IMR-90 (cell line): ENCODE results near the gene EFHC1. TPM values are rescaled to one million over a fixed set of nuclear protein-coding genes. Genes with fewer than 3 reads are reported as not detected.

ENCODE experiments used
- ATAC-seq: fragments of 200-7000 bp; cut with Tn5 transposase; 2 replicates; pipeline ENCODE4 v1.9.1; 2020; ENCODE audit warnings: low read depth, mild to moderate bottlenecking, moderate library complexity
- BruUV-seq: library from RNA; stranded (reverse); fragments of 400-500 nt; replicated peaks from 2 replicates; lab custom pipeline; 2021; lab: Mats Ljungman, UMichigan
- CTCF ChIA-PET: fragments of 300-600 bp; formaldehyde crosslinking; extraction: SDS; loops from one replicate; lab custom pipeline; 2021; ENCODE audit warnings: antibody characterized with exemption; lab: Yijun Ruan, JAX
- POLR2A ChIA-PET: fragments of 300-600 bp; sonication (Branson Sonifier 250); formaldehyde crosslinking; loops from one replicate; lab custom pipeline; 2022; ENCODE audit warnings: antibody characterized with exemption; ENCODE audit not compliant: unreplicated experiment; lab: Charles Lee
- DNase-seq: peaks from one replicate; pipeline ENCODE4 v3.0.0; 2013
- H2AFZ ChIP-seq: replicated peaks from 2 replicates; pipeline ENCODE3; 2013; ENCODE audit warnings: low read length, mild to moderate bottlenecking; ENCODE audit not compliant: poor library complexity
- H2AK5ac ChIP-seq: 2 replicates; pipeline ENCODE4 v1.6.1; 2013; ENCODE audit warnings: low read depth, low read length, inconsistent platforms
- H2AK9ac ChIP-seq: replicated peaks from 2 replicates; pipeline ENCODE3; 2013; ENCODE audit warnings: mild to moderate bottlenecking, low read depth, low read length, moderate library complexity; ENCODE audit not compliant: poor library complexity
- H2BK120ac ChIP-seq: 2 replicates; pipeline ENCODE4 v1.6.1; 2013; ENCODE audit warnings: low read depth, low read length, inconsistent platforms
- H2BK15ac ChIP-seq: 3 replicates; pipeline ENCODE4 v1.6.1; 2013; ENCODE audit warnings: low read depth, low read length, inconsistent platforms
- H2BK20ac ChIP-seq: 2 replicates; pipeline ENCODE4 v1.6.1; 2013; ENCODE audit warnings: low read depth, mild to moderate bottlenecking, inconsistent platforms, low read length, moderate library complexity
- H2BK5ac ChIP-seq: 2 replicates; pipeline ENCODE4 v1.6.1; 2013; ENCODE audit warnings: mild to moderate bottlenecking, low read depth, low read length, inconsistent platforms; ENCODE audit not compliant: poor library complexity, severe bottlenecking
- H3K14ac ChIP-seq: replicated peaks from 2 replicates; pipeline ENCODE4 v1.6.1; 2013; ENCODE audit warnings: low read depth, low read length, inconsistent platforms
- H3K18ac ChIP-seq: 2 replicates; pipeline ENCODE4 v1.6.1; 2013; ENCODE audit warnings: low read depth, low read length, control low read depth
- H3K23ac ChIP-seq: 2 replicates; pipeline ENCODE4 v1.6.1; 2013; ENCODE audit warnings: low read depth, low read length, inconsistent platforms
- H3K27ac ChIP-seq: 2 replicates; pipeline ENCODE4 v1.5.1; 2013; ENCODE audit warnings: mild to moderate bottlenecking, control low read depth, low read length; ENCODE audit not compliant: insufficient read depth
- H3K27me3 ChIP-seq: 2 replicates; pipeline ENCODE4 v1.6.1; 2013; ENCODE audit warnings: low read length; ENCODE audit not compliant: control insufficient read depth, insufficient read depth
- H3K36me3 ChIP-seq: 2 replicates; pipeline ENCODE4 v1.6.1; 2013; ENCODE audit warnings: low read length, mixed read lengths; ENCODE audit not compliant: control insufficient read depth, insufficient read depth
- H3K4ac ChIP-seq: 2 replicates; pipeline ENCODE4 v1.6.1; 2013; ENCODE audit warnings: low read depth, low read length, inconsistent platforms
- H3K4me1 ChIP-seq: 2 replicates; pipeline ENCODE4 v1.6.1; 2013; ENCODE audit warnings: low read length, mixed read lengths; ENCODE audit not compliant: control insufficient read depth, insufficient read depth
- H3K4me2 ChIP-seq: 2 replicates; pipeline ENCODE4 v1.6.1; 2013; ENCODE audit warnings: low read depth, mild to moderate bottlenecking, control low read depth, low read length, moderate library complexity
- H3K4me3 ChIP-seq: 2 replicates; pipeline ENCODE4 v1.5.1; 2013; ENCODE audit warnings: low read depth, mild to moderate bottlenecking, control low read depth, low read length, moderate library complexity; ENCODE audit not compliant: insufficient read depth
- H3K56ac ChIP-seq: 2 replicates; pipeline ENCODE4 v1.6.1; 2013; ENCODE audit warnings: low read length, inconsistent platforms; ENCODE audit not compliant: insufficient read depth; ENCODE audit errors: extremely low read depth
- H3K79me1 ChIP-seq, 2 experiments: 2 replicates each; pipeline ENCODE4 v1.6.1; 2013; ENCODE audit warnings: low read length in 2 of 2, inconsistent platforms in 1 of 2, low read depth in 1 of 2
- H3K9ac ChIP-seq: 2 replicates; pipeline ENCODE4 v1.6.1; 2013; ENCODE audit warnings: low read depth, low read length, control low read depth
- H3K9me1 ChIP-seq: 2 replicates; pipeline ENCODE4 v1.6.1; 2013; ENCODE audit warnings: low read length, inconsistent platforms; ENCODE audit not compliant: insufficient read depth
- H3K9me3 ChIP-seq: 2 replicates; pipeline ENCODE4 v1.6.1; 2013; ENCODE audit warnings: low read length; ENCODE audit not compliant: control insufficient read depth, insufficient read depth
- H4K20me1 ChIP-seq: 2 replicates; pipeline ENCODE4 v1.6.1; 2013; ENCODE audit warnings: low read length, inconsistent platforms; ENCODE audit not compliant: insufficient read depth
- H4K5ac ChIP-seq: 2 replicates; pipeline ENCODE4 v1.6.1; 2013; ENCODE audit warnings: mild to moderate bottlenecking, low read depth, low read length, control low read depth
- H4K8ac ChIP-seq, 2 experiments: 2 replicates each; pipeline ENCODE4 v1.6.1; 2013; ENCODE audit warnings: low read depth in 2 of 2, low read length in 2 of 2, control low read depth in 1 of 2, inconsistent platforms in 1 of 2
- H4K91ac ChIP-seq: 2 replicates; pipeline ENCODE4 v1.6.1; 2013; ENCODE audit warnings: low read depth, low read length, inconsistent platforms; ENCODE audit not compliant: insufficient read depth
- CEBPB ChIP-seq: IDR thresholded peaks from 2 replicates; pipeline ENCODE4 v1.6.1; 2012; ENCODE audit warnings: low read depth, low read length, improper control_type of control experiment
- ELK1 ChIP-seq: fragments of 150-350 bp; IDR thresholded peaks from 2 replicates; pipeline ENCODE4 v1.6.1; 2016; ENCODE audit warnings: low read depth, mild to moderate bottlenecking, low read length, moderate library complexity, borderline replicate concordance
- WGBS, 2 experiments: methylation state at CpG; one replicate each; pipeline versions ENCODE4 v1.1.5 to v1.1.7; 2013; ENCODE audit warnings: missing lambda C conversion rate in 2 of 2; ENCODE audit not compliant: insufficient read length in 1 of 2; ENCODE audit errors: extremely low coverage in 2 of 2; 5-methylcytosine and 5-hydroxymethylcytosine counted together
- dilution Hi-C: fragments of 300-500 bp; cut with HindIII; formaldehyde crosslinking; loops from one replicate; pipeline ENCODE4 v1.14.3; 2018; ENCODE audit warnings: low sequenced_read_pairs; ENCODE audit not compliant: unreplicated experiment
- in situ Hi-C: fragments of 300-500 bp; cut with MboI; formaldehyde crosslinking; loops from 3 replicates; pipeline ENCODE4 v1.14.3; 2019; ENCODE audit warnings: low sequenced_read_pairs, inconsistent platforms, mixed read lengths
- intact Hi-C: fragments of 100-400 bp; cut with micrococcal nuclease; formaldehyde crosslinking; loops from 2 replicates; pipeline ENCODE4 v1.10.0; 2022
- polyA plus RNA-seq, 3 experiments: library from polyadenylated mRNA; depleted of rRNA; stranded (reverse); fragments of >200 nt; gene quantifications; 2 replicates each; pipeline ENCODE4 v1.2.3, GENCODE V29; 2012; ENCODE audit warnings: low replicate concordance in 1 of 3
- total RNA-seq: library from RNA; depleted of rRNA; stranded (reverse); fragments of >200 nt; gene quantifications from 2 replicates; pipeline ENCODE4 v1.2.3, GENCODE V29; 2012

The EFHC1 gene
- total and polyA plus RNA-seq, 2 of the 4 experiments (the other 2 are of a cell fraction) = 14.0 to 23.0 TPM

DNA sequence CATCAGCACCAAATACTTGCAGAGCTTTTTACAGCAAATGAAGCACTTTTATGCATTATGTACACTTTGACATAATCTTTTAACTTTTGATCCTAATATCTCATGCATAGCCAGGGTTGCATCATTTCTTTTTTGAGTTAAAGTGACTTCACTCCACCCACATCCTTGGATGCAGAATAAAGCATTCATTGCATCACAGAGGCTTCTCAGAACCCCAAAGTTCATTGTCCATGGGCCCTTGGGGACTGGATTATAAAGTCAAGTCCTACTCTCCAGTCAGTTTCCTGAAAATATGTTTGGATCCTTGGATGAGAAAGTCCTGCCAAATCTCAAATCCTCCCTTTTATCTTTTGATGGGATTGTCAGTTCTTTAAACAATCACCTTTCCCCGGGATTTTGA lies 10.6 kb upstream of the EFHC1 start:
- H2BK120ac ChIP-seq = no peak overlapping the region
- H4K5ac ChIP-seq = no peak overlapping the region
- no peak overlapping the region for H3K23ac ChIP-seq
- H3K4me3 ChIP-seq = no peak overlapping the region
- H3K14ac ChIP-seq = no peak overlapping the region
- H2AK9ac ChIP-seq = no peak overlapping the region
- H2AFZ ChIP-seq = no peak overlapping the region
- no peak overlapping the region for H3K27ac ChIP-seq
- no peak overlapping the region for H2BK20ac ChIP-seq
- no peak overlapping the region for H3K56ac ChIP-seq
- peak; percentile 20 for DNase-seq
- H4K8ac ChIP-seq = no peak overlapping the region
- H3K9ac ChIP-seq = no peak overlapping the region
- ChIA-PET POLR2A (no interaction called here), CTCF (no interaction called here)
- H2BK5ac ChIP-seq = no peak overlapping the region
- no peaks in the 10 kb centered on the region for H3K79me1 ChIP-seq
- H4K20me1 ChIP-seq = no peaks in the 10 kb centered on the region
- intact Hi-C loops (loop anchor here (10.0 kb wide), 2 partner anchors 405 to 1075 kb away; no protein-coding TSS in a partner anchor), dilution Hi-C loops (loop anchor here (25.0 kb wide), 1 partner anchor 253 kb away; the partner anchor contains the start of gene TMEM14A), in situ Hi-C loops (loop anchor here (5.0 kb wide), 1 partner anchor 583 kb away; no protein-coding TSS in a partner anchor)
- no peaks in the 10 kb centered on the region for H3K27me3 ChIP-seq
- H3K9me1 ChIP-seq = peaks cover 2% of the 10 kb centered on the region; the same call in 1 of the 2 replicates
- H3K18ac ChIP-seq = no peak overlapping the region
- no peak overlapping the region for H2AK5ac ChIP-seq
- TF ChIP-seq ELK1 = no peak
- TF ChIP-seq CEBPB = peak; percentile 75
- no peak for ATAC-seq
- BruUV-seq = no TSS peak
- no peak overlapping the region for H4K91ac ChIP-seq
- WGBS, 2 experiments = no CpG with 5 or more reads among the region's 1 CpG
- no peak overlapping the region for H2BK15ac ChIP-seq
- no peaks in the 10 kb centered on the region for H3K9me3 ChIP-seq
- H3K36me3 ChIP-seq = peaks cover 1% of the 10 kb centered on the region; the same call in 1 of the 2 replicates
- no peak overlapping the region for H3K4ac ChIP-seq
- no peak overlapping the region for H3K4me2 ChIP-seq
- peaks cover 9% of the 10 kb centered on the region for H3K4me1 ChIP-seq
